Measurements from ENCODE around the gene C1QB. TPM values are rescaled to one million over a fixed set of nuclear protein-coding genes. Genes with fewer than 3 reads are reported as not detected.

The C1QB gene
- total and polyA plus RNA-seq, 2 of the 8 experiments (the other 6 are each of a cell fraction or from before 2014, with no cell fraction given), result not detected

DNA sequence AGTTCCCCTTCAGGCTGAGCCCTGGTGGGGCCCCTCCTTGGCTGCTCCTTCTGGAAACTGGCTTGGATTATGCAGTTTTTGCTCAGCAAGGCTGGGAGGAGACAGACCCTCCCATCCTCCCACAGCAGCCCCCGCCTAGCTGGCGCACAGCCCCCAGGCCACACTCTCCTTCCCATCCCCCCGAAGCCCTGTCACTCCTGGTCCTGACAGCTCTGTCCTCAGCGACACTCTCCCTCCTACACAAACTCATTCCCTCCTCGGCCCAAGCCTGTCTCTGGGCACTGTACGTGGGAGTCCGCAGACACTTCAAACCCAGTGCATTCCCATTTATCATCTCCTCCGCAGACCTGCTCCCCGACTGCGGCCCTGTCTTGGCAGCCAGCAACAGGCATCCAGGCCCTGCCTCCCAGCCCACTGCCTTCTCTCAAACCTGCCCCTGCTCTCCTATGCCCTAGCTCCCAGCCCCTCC, 32.6 kb downstream of the C1QB start:
- H4K20me1 ChIP-seq (replicated peaks in 1 of 2; ENCODE audit: control insufficient read depth in 1 of 2, insufficient read depth in 2 of 2, low read length in 2 of 2), result no peaks in the 10 kb centered on the region
- no peak overlapping the region for H3K23ac ChIP-seq (ENCODE audit: insufficient read length)
- no peak overlapping the region for H3K4ac ChIP-seq (replicated peaks; ENCODE audit: insufficient read length, low read depth, low read length)
- no peak overlapping the region for H4K91ac ChIP-seq (replicated peaks; ENCODE audit: insufficient read length, low read length)
- H2BK120ac ChIP-seq (replicated peaks; ENCODE audit: low read depth, low read length), result no peak overlapping the region
- H3K4me2 ChIP-seq (ENCODE audit: insufficient read depth in 1 of 2, low read depth in 2 of 2, low read length in 2 of 2), result no peak overlapping the region
- H3K79me2 ChIP-seq (ENCODE audit: control insufficient read depth in 1 of 2, insufficient read depth in 2 of 2, low read length in 2 of 2), result no peaks in the 10 kb centered on the region
- H3K27me3 ChIP-seq (replicated peaks in 1 of 4; ENCODE audit: control insufficient read depth in 3 of 4, extremely low read depth in 1 of 4, insufficient read depth in 3 of 4, low read length in 3 of 4), result no peaks in the 10 kb centered on the region
- no peak overlapping the region for H2BK15ac ChIP-seq (ENCODE audit: low read length)
- CTCF ChIA-PET (ENCODE audit: partially characterized antibody), result interaction anchor here (1.1 to 3.8 kb wide), 4 partner anchors 11 to 259 kb away, joined by 3 to 22 read pairs (median 4); no protein-coding TSS in a partner anchor
- H3K79me1 ChIP-seq (ENCODE audit: low read depth, low read length), result no peaks in the 10 kb centered on the region
- H3K14ac ChIP-seq (ENCODE audit: insufficient read length), result no peak overlapping the region
- POLR2A ChIA-PET (ENCODE audit: partially characterized antibody), result no interaction called here
- H3K18ac ChIP-seq (ENCODE audit: extremely low read depth, low read length), result no peak overlapping the region
- no peak overlapping the region for H3K56ac ChIP-seq (replicated peaks; ENCODE audit: insufficient read length, low read depth, low read length)
- H3K23me2 ChIP-seq (ENCODE audit: low read depth, low read length), result no peaks in the 10 kb centered on the region
- peaks cover 0 to 2% (median under 1%) of the 10 kb centered on the region in 4 experiments; a peak in 2 of 7 replicates for H3K4me1 ChIP-seq (replicated peaks in 1 of 4; ENCODE audit: control insufficient read depth in 3 of 4, insufficient read depth in 4 of 4, low read length in 3 of 4)
- H2AFZ ChIP-seq (ENCODE audit: low read length), result no peak overlapping the region
- H4K5ac ChIP-seq (ENCODE audit: insufficient read length, low read depth, low read length), result no peak overlapping the region
- H2BK20ac ChIP-seq (ENCODE audit: low read length), result no peak overlapping the region
- H4K8ac ChIP-seq (ENCODE audit: extremely low read depth, insufficient read depth, low read length), result no peak overlapping the region; the same call in 1 of the 2 replicates
- H2AK5ac ChIP-seq (ENCODE audit: low read depth, low read length), result no peak overlapping the region
- H3K9me3 ChIP-seq (ENCODE audit: insufficient read depth in 2 of 2, low read depth in 1 of 2, low read length in 1 of 2), result no peaks in the 10 kb centered on the region
- H3K36me3 ChIP-seq (ENCODE audit: control insufficient read depth in 2 of 4, insufficient read depth in 4 of 4, low read length in 3 of 4), result no peaks in the 10 kb centered on the region; a peak in 1 of 8 replicates
- no peak overlapping the region for H2BK5ac ChIP-seq (ENCODE audit: low read depth, low read length)
- no peak overlapping the region for H2BK12ac ChIP-seq (ENCODE audit: low read depth, low read length)
- WGBS, 2 experiments (ENCODE audit: extremely low coverage in 1 of 2, insufficient coverage in 1 of 2, insufficient read length in 1 of 2, insufficient replicate concordance in 2 of 2, low coverage in 1 of 2, low lambda C conversion rate in 2 of 2, missing lambda C conversion rate in 1 of 2), result 89% methylated on average over 10 of the region's 10 CpGs; no CpG with 5 or more reads in 1 of the 2 experiments
- no peak for DNase-seq (ENCODE audit: low read depth in 1 of 2, low spot score in 2 of 2)
- no peak overlapping the region for H3K4me3 ChIP-seq (ENCODE audit: extremely low read depth in 1 of 4, insufficient read depth in 2 of 4, low read depth in 3 of 4, low read length in 4 of 4)
- H3K27ac ChIP-seq (ENCODE audit: low read depth, low read length), result no peak overlapping the region
- no peak overlapping the region for H3K9ac ChIP-seq (replicated peaks in 1 of 4; ENCODE audit: extremely low read depth in 1 of 4, low read depth in 3 of 4, low read length in 3 of 4)
- no peak for FAIRE-seq
- no peak for TF ChIP-seq TAF7 (optimal IDR thresholded peaks at IDR 0.05; ENCODE audit: borderline replicate concordance, low read depth, low read length)
- no peak for TF ChIP-seq SUZ12 (IDR thresholded peaks at IDR 0.05; ENCODE audit: low read length)
- TF ChIP-seq CREB1 (IDR thresholded peaks at IDR 0.05), result no peak
- TF ChIP-seq CHD1 (IDR thresholded peaks at IDR 0.05; ENCODE audit: low read depth, low read length), result no peak
- TF ChIP-seq POU5F1 (IDR thresholded peaks at IDR 0.05; ENCODE audit: low read depth, low read length), result no peak
- no peak for TF ChIP-seq TBP (IDR thresholded peaks at IDR 0.05; ENCODE audit: low read depth, low read length)
- no peak for TF ChIP-seq CBX5 (IDR thresholded peaks at IDR 0.05; ENCODE audit: low read depth, low read length)
- no peak for TF ChIP-seq RXRA (IDR thresholded peaks at IDR 0.05; ENCODE audit: insufficient read depth, low read depth, low read length)
- TF ChIP-seq KDM5A (IDR thresholded peaks at IDR 0.05; ENCODE audit: low read length), result no peak
- TF ChIP-seq BRCA1 (IDR thresholded peaks at IDR 0.05; ENCODE audit: low read depth, low read length), result no peak
- no peak for TF ChIP-seq HDAC2 (IDR thresholded peaks at IDR 0.05; ENCODE audit: borderline replicate concordance in 1 of 2, low read depth in 2 of 2, low read length in 2 of 2)
- TF ChIP-seq POLR2A (IDR thresholded peaks at IDR 0.05; ENCODE audit: control extremely low read depth in 1 of 2, low read depth in 2 of 2, low read length in 2 of 2), result no peak
- no peak for TF ChIP-seq FOSL1 (IDR thresholded peaks at IDR 0.05; ENCODE audit: insufficient read depth, low read depth, low read length)
- no peak for TF ChIP-seq SP2 (IDR thresholded peaks at IDR 0.05; ENCODE audit: low read length)
- no peak for TF ChIP-seq CBX8 (IDR thresholded peaks at IDR 0.05; ENCODE audit: borderline replicate concordance, low read depth, low read length)
